Measurements from ENCODE around the gene THTPA. TPM values are rescaled to one million over a fixed set of nuclear protein-coding genes. Genes with fewer than 3 reads are reported as not detected.

THTPA gene
- total RNA-seq, 1 experiment from 2014 or later = 20.0 TPM

- ChIA-PET CTCF (interaction anchor here (1.5 to 6.7 kb wide), 4 partner anchors 7 to 48 kb away, joined by 5 to 117 read pairs (median 51); no protein-coding TSS in a partner anchor), POLR2A (interaction anchor here (1.1 to 4.7 kb wide), 3 partner anchors 7 to 37 kb away, joined by 3 to 36 read pairs (median 4); no protein-coding TSS in a partner anchor)
- Mint-ChIP-seq H3K36me3 (peaks cover 69% of the 10 kb centered on the region), H3K27me3 (ENCODE audit: low read depth) (no peaks in the 10 kb centered on the region; the same call in 1 of the 2 replicates), H3K9me3 (no peaks in the 10 kb centered on the region), H3K4me3 (no peak overlapping the region), H3K4me1 (peaks cover 44% of the 10 kb centered on the region), H3K27ac (no peak overlapping the region)
- DNase-seq (ENCODE audit: low spot score) = no peak
- ATAC-seq = no peak
- TF ChIP-seq E2F1 (CRISPR knock-in tag; IDR thresholded peaks at IDR 0.05) (no peak), ATF3 (CRISPR knock-in tag; conservative IDR thresholded peaks at IDR 0.05) (no peak), CBFB (CRISPR knock-in tag; IDR thresholded peaks at IDR 0.05; ENCODE audit: low read depth) (no peak), ZNF281 (CRISPR knock-in tag; IDR thresholded peaks at IDR 0.05) (no peak), RORB (CRISPR knock-in tag; IDR thresholded peaks at IDR 0.05) (no peak), FOXJ3 (CRISPR knock-in tag; IDR thresholded peaks at IDR 0.05; ENCODE audit: borderline replicate concordance) (no peak)
Measured at GRCh38 chr14:23531391-23531790, 24.7 kb upstream of the THTPA start.

GRCh38 chr14:23532658-23533057 lies 23.4 kb upstream of the THTPA start:
- DNase-seq (ENCODE audit: low spot score) (no peak), ATAC-seq (no peak)
- Mint-ChIP-seq H3K27me3 (ENCODE audit: low read depth) (no peaks in the 10 kb centered on the region; the same call in 1 of the 2 replicates), H3K4me3 (no peak overlapping the region), H3K4me1 (peaks cover 52% of the 10 kb centered on the region), H3K36me3 (peaks cover 57% of the 10 kb centered on the region), H3K9me3 (no peaks in the 10 kb centered on the region), H3K27ac (no peak overlapping the region)
- ChIA-PET POLR2A (interaction anchor here (1.2 kb wide), 1 partner anchor 13 kb away, joined by 3 read pairs; no protein-coding TSS in a partner anchor), CTCF (interaction anchor here (1.1 to 6.1 kb wide), 3 partner anchors 26 to 49 kb away, joined by 3 to 62 read pairs (median 6); no protein-coding TSS in a partner anchor)
- no peak for TF ChIP-seq ZNF232 (CRISPR knock-in tag; IDR thresholded peaks at IDR 0.05)
- TF ChIP-seq KAT7 (CRISPR knock-in tag; IDR thresholded peaks at IDR 0.05; ENCODE audit: borderline replicate concordance) = no peak
- no peak for TF ChIP-seq E2F4 (CRISPR knock-in tag; IDR thresholded peaks at IDR 0.05; ENCODE audit: borderline replicate concordance, low read depth)
- no peak for TF ChIP-seq TP53 (CRISPR knock-in tag; IDR thresholded peaks at IDR 0.05)
- no peak for TF ChIP-seq SMAD3 (CRISPR knock-in tag; IDR thresholded peaks at IDR 0.05; ENCODE audit: borderline replicate concordance)
- no peak for TF ChIP-seq USF1 (CRISPR knock-in tag; IDR thresholded peaks at IDR 0.05)
- no peak for TF ChIP-seq ZNF671 (CRISPR knock-in tag; IDR thresholded peaks at IDR 0.05)
- TF ChIP-seq NFYB (CRISPR knock-in tag; conservative IDR thresholded peaks at IDR 0.05; ENCODE audit: low read depth) = no peak

- ATAC-seq (no peak), DNase-seq (ENCODE audit: low spot score) (no peak)
- H3K27me3 Mint-ChIP-seq (ENCODE audit: low read depth) = no peaks in the 10 kb centered on the region; the same call in 1 of the 2 replicates
- no peaks in the 10 kb centered on the region for H3K9me3 Mint-ChIP-seq
- ChIA-PET CTCF (interaction anchor here (0.6 to 6.1 kb wide), 5 partner anchors 16 to 50 kb away, joined by 3 to 62 read pairs (median 3); no protein-coding TSS in a partner anchor), POLR2A (interaction anchor here (1.2 kb wide), 1 partner anchor 14 kb away, joined by 3 read pairs; no protein-coding TSS in a partner anchor)
- H3K4me1 Mint-ChIP-seq = peaks cover 51% of the 10 kb centered on the region
- peaks cover 47% of the 10 kb centered on the region for H3K36me3 Mint-ChIP-seq
- H3K4me3 Mint-ChIP-seq = no peak overlapping the region
- no peak overlapping the region for H3K27ac Mint-ChIP-seq
- TF ChIP-seq CREB1 (CRISPR knock-in tag; IDR thresholded peaks at IDR 0.05) (no peak), AR (CRISPR knock-in tag; IDR thresholded peaks at IDR 0.05) (no peak), FOXP1 (CRISPR knock-in tag; IDR thresholded peaks at IDR 0.05; ENCODE audit: borderline replicate concordance) (no peak), HMGXB4 (CRISPR knock-in tag; IDR thresholded peaks at IDR 0.05) (no peak), NR3C1 (CRISPR knock-in tag; conservative IDR thresholded peaks at IDR 0.05; ENCODE audit: low read depth) (no peak), SMAD4 (CRISPR knock-in tag; IDR thresholded peaks at IDR 0.05) (no peak)
Measured at GRCh38 chr14:23533652-23534435, 22.2 kb upstream of the THTPA start.
